Measurements from ENCODE around the gene COL9A3. TPM values are rescaled to one million over a fixed set of nuclear protein-coding genes. Genes with fewer than 3 reads are reported as not detected.

Gene COL9A3
- total and polyA plus RNA-seq, 2 of the 8 experiments (the other 6 are each of a cell fraction or from before 2014, with no cell fraction given) = 21.7 to 80.1 TPM

DNA sequence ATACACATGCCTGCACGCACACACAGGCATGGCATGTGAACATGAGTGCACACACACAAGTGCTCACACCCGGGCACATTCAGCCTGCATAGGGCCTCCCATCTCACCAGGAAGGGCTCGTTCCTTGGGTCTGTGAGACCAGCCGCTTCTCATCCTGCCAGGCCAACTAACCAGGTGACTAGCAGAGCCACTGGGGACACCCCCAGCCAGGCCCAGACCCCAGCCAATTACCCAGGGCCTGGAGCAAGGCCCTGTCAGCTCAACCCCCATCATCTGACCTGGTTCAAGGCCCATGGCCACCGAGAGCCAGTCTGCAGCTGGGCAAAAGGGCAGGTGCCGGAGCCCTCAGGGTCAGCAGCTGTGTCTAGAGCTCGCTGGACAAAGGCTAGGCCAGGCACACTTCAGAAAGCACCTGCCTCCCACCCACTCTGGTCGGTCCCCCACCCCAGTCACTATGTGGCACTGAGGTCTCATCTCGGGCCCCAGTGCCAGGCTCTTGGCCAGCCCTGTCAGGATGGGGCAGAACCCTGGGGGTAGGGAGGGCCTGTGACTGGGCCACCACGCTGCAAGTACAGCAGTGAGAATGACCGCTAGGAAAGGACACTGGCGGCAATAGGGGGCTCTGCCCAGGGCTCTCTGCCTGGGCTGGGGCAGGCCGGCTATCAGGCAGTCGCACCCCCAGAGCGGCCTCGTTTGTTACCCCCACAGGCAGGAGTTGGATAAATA, 47.3 kb upstream of the COL9A3 start (continued):
- TF ChIP-seq SAP30 (IDR thresholded peaks at IDR 0.05; ENCODE audit: insufficient read depth, insufficient replicate concordance, low read length) = no peak
- TF ChIP-seq EP300 (IDR thresholded peaks at IDR 0.05; ENCODE audit: borderline replicate concordance in 1 of 2, low read depth in 2 of 2, low read length in 2 of 2) = no peak
- TF ChIP-seq, protein P1, sequence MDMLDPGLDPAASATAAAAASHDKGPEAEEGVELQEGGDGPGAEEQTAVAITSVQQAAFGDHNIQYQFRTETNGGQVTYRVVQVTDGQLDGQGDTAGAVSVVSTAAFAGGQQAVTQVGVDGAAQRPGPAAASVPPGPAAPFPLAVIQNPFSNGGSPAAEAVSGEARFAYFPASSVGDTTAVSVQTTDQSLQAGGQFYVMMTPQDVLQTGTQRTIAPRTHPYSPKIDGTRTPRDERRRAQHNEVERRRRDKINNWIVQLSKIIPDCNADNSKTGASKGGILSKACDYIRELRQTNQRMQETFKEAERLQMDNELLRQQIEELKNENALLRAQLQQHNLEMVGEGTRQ (IDR thresholded peaks at IDR 0.05; ENCODE audit: low read length) = no peak
- TF ChIP-seq SP4 (IDR thresholded peaks at IDR 0.05; ENCODE audit: low read length) = no peak
- TF ChIP-seq BCL11A (IDR thresholded peaks at IDR 0.05; ENCODE audit: low read depth in 2 of 2, low read length in 2 of 2) = no peak
- TF ChIP-seq GABPA (IDR thresholded peaks at IDR 0.05; ENCODE audit: borderline replicate concordance, insufficient read depth, low read length) = no peak
- TF ChIP-seq RXRA (IDR thresholded peaks at IDR 0.05; ENCODE audit: insufficient read depth, low read depth, low read length) = no peak
- no peak for TF ChIP-seq ASH2L (IDR thresholded peaks at IDR 0.05; ENCODE audit: low read length)

Measured in H1 (cell line).